Transverse colon (tissue), 4 donors: ENCODE measurements around the gene MBNL1.

Source experiments
- CTCF ChIP-seq, 5 experiments: fragments of 200-600 bp in 3 of 5; fragments of 450-650 bp in 2 of 5; sonication (generic) in 3 of 5; IDR thresholded peaks; 1 replicate in 2 of 5; 2 replicates in 3 of 5; pipeline ENCODE4 v1.5.1; 2016 to 2017; ENCODE audit warnings: antibody characterized with exemption in 5 of 5, inconsistent platforms in 3 of 5, mild to moderate bottlenecking in 2 of 5, moderate library complexity in 1 of 5
- POLR2AphosphoS5 ChIP-seq, 3 donors: sonication (generic); formaldehyde crosslinking; IDR thresholded peaks; one replicate each; pipeline ENCODE4 v1.6.1; 2016; ENCODE audit warnings: antibody characterized with exemption in 3 of 3

- TF ChIP-seq CTCF (IDR thresholded peaks at IDR 0.05) (no peak), POLR2AphosphoS5 (IDR thresholded peaks at IDR 0.05) (no peak)
Measured at GRCh38 chr3:152396867-152397266, 128.1 kb downstream of the MBNL1 start.
